Activated T-helper 1 cell treated with anti-CD3 and anti-CD28 coated beads, Interleukin-12 subunit alpha, Interleukin-12 subunit beta, Interleukin-2, Interleukin-4 antibody, amounts not matched to agents 30 ng/mL and 10 ng/mL and 1 ng/mL, durations not matched to agents 14 hours and 24 hours and 36 hours (primary cell): ENCODE results near the gene VPS33B. TPM values are rescaled to one million over a fixed set of nuclear protein-coding genes. Genes with fewer than 3 reads are reported as not detected.

Experiments
- DNase-seq: peaks from one replicate; pipeline ENCODE4 v3.0.0; 2021; ENCODE audit warnings: low spot score
- H3K27ac Mint-ChIP-seq: one replicate; pipeline ENCODE4 v1.8.0; 2021; ENCODE audit warnings: mild to moderate bottlenecking, mixed read lengths
- H3K27me3 Mint-ChIP-seq: one replicate; pipeline ENCODE4 v1.8.0; 2022; ENCODE audit warnings: mild to moderate bottlenecking, moderate library complexity, mixed read lengths; ENCODE audit not compliant: insufficient read depth
- H3K36me3 Mint-ChIP-seq: one replicate; pipeline ENCODE4 v1.8.0; 2021; ENCODE audit warnings: low read depth, mixed read lengths
- H3K4me1 Mint-ChIP-seq: one replicate; pipeline ENCODE4 v1.8.0; 2021; ENCODE audit warnings: low read depth, mixed read lengths
- H3K4me3 Mint-ChIP-seq: one replicate; pipeline ENCODE4 v1.8.0; 2021; ENCODE audit warnings: mild to moderate bottlenecking, moderate library complexity, mixed read lengths
- H3K9me3 Mint-ChIP-seq: one replicate; pipeline ENCODE4 v1.8.0; 2021; ENCODE audit warnings: mixed read lengths
- intact Hi-C: fragments of 100-400 bp; cut with micrococcal nuclease; formaldehyde crosslinking; loops from one replicate; pipeline ENCODE4 v1.15.1; 2024
- total RNA-seq: library from RNA; stranded (reverse); gene quantifications from 2 replicates; pipeline ENCODE4 v1.2.3, GENCODE V29; 2022

Gene VPS33B
- total RNA-seq, 1 donor from 2014 or later: 20.8 TPM

- intact Hi-C loops: no loop called here
- DNase-seq: no peak
- Mint-ChIP-seq H3K27ac (no peak overlapping the region), H3K27me3 (no peaks in the 10 kb centered on the region), H3K9me3 (no peaks in the 10 kb centered on the region), H3K36me3 (peaks cover 44% of the 10 kb centered on the region), H3K4me1 (peaks cover 15% of the 10 kb centered on the region), H3K4me3 (no peak overlapping the region)
Observed at GRCh38 chr15:90960298-90961091, 61.9 kb downstream of the VPS33B start.

- intact Hi-C loops: loop anchor here (10.0 kb wide), 1 partner anchor 1625 kb away; the partner anchor contains the start of gene POLG
- H3K27me3 Mint-ChIP-seq: no peaks in the 10 kb centered on the region
- no peak overlapping the region for H3K27ac Mint-ChIP-seq
- peaks cover 15% of the 10 kb centered on the region for H3K4me1 Mint-ChIP-seq
- H3K4me3 Mint-ChIP-seq: no peak overlapping the region
- H3K9me3 Mint-ChIP-seq: no peaks in the 10 kb centered on the region
- peaks cover 39% of the 10 kb centered on the region for H3K36me3 Mint-ChIP-seq
- DNase-seq: no peak
Observed at GRCh38 chr15:90959894-90960293, 62.5 kb downstream of the VPS33B start.

GRCh38 chr15:90959028-90959595 is 63.3 kb downstream of the VPS33B start:
- H3K36me3 Mint-ChIP-seq: peaks cover 35% of the 10 kb centered on the region
- intact Hi-C loops: loop anchor here (10.0 kb wide), 1 partner anchor 1624 kb away; the partner anchor contains the start of gene POLG

DNA sequence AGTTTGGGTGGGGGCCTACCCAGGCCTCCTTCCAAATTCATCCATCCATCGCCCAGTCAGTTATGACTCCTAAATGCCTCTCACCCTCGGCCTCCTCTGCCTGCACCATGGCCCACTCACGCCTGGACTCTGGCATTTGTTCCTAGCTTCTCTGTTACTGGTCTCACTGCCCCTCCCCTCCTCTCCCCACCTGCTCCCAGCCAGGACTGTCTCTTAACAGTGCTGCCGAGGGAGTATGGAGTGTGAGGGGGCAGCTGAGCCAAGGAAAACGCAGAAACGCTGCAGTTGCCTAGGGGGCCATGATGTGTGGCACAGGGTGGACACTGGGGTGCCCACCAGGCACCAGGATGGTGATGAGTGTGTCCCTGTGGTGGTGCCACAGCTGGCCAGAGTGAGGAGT is 64.6 kb downstream of the VPS33B start:
- Mint-ChIP-seq H3K9me3 (no peaks in the 10 kb centered on the region), H3K4me3 (peak overlapping the region; percentile 78), H3K27me3 (no peaks in the 10 kb centered on the region), H3K27ac (peak overlapping the region; percentile 48), H3K4me1 (peaks cover 24% of the 10 kb centered on the region), H3K36me3 (peaks cover 34% of the 10 kb centered on the region)
- no peak for DNase-seq
- intact Hi-C loops: loop anchor here (10.0 kb wide), 1 partner anchor 1623 kb away; the partner anchor contains the start of gene POLG

More at GRCh38 chr15:90959028-90959595, 63.3 kb downstream of the VPS33B start:
- Mint-ChIP-seq H3K4me1 (peaks cover 15% of the 10 kb centered on the region), H3K9me3 (no peaks in the 10 kb centered on the region), H3K27me3 (no peaks in the 10 kb centered on the region), H3K4me3 (no peak overlapping the region), H3K27ac (no peak overlapping the region)
- DNase-seq: no peak

DNA sequence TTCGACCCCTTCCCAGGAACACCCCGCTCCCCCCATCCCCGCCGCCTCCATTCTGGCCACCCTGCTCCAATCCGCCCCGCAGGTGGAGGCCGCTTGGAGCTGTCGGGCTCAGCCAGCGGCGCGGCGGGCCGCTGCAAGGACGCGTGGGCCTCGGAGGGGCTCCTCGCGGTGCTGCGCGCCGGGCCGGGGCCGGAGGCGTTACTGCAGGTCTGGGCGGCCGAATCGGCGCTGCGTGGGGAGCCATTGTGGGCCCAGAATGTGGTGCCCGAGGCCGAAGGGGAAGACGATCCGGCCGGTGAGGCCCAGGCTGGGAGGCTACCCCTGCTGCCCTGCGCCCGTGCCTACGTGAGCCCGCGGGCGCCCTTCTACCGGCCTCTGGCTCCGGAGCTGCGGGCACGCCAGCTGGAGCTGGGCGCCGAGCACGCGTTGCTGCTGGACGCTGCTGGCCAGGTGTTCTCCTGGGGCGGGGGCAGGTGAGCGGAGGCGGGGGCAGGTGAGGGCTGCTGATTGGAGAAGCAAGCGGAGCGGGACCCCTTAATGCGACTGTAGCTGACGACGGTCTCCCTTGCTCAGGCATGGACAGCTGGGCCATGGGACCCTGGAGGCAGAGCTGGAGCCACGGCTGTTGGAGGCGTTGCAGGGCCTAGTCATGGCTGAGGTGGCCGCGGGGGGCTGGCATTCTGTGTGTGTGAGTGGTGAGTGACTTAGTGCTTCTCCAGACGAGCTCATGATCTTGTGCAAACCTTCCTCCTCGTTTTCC is 65.2 kb downstream of the VPS33B start:
- DNase-seq: no peak
- H3K4me1 Mint-ChIP-seq: peaks cover 24% of the 10 kb centered on the region
- H3K27ac Mint-ChIP-seq: peak overlapping the region; percentile 48
- intact Hi-C loops: loop anchor here (10.0 kb wide), 1 partner anchor 1622 kb away; the partner anchor contains the start of gene POLG
- no peaks in the 10 kb centered on the region for H3K27me3 Mint-ChIP-seq
- peak overlapping the region; percentile 78 for H3K4me3 Mint-ChIP-seq
- peaks cover 35% of the 10 kb centered on the region for H3K36me3 Mint-ChIP-seq
- no peaks in the 10 kb centered on the region for H3K9me3 Mint-ChIP-seq

- H3K4me3 Mint-ChIP-seq: peak overlapping the region; percentile 90
- H3K27ac Mint-ChIP-seq: peak overlapping the region; percentile 72
- peaks cover 24% of the 10 kb centered on the region for H3K4me1 Mint-ChIP-seq
- no peaks in the 10 kb centered on the region for H3K27me3 Mint-ChIP-seq
- intact Hi-C loops: loop anchor here (1.0 to 10.0 kb wide), 4 partner anchors 77 to 1622 kb away; partner anchors contain the start of gene POLG
- peaks cover 35% of the 10 kb centered on the region for H3K36me3 Mint-ChIP-seq
- no peaks in the 10 kb centered on the region for H3K9me3 Mint-ChIP-seq
- peak; percentile 46 for DNase-seq
Observed at GRCh38 chr15:90956274-90957030, 65.9 kb downstream of the VPS33B start.

DNA sequence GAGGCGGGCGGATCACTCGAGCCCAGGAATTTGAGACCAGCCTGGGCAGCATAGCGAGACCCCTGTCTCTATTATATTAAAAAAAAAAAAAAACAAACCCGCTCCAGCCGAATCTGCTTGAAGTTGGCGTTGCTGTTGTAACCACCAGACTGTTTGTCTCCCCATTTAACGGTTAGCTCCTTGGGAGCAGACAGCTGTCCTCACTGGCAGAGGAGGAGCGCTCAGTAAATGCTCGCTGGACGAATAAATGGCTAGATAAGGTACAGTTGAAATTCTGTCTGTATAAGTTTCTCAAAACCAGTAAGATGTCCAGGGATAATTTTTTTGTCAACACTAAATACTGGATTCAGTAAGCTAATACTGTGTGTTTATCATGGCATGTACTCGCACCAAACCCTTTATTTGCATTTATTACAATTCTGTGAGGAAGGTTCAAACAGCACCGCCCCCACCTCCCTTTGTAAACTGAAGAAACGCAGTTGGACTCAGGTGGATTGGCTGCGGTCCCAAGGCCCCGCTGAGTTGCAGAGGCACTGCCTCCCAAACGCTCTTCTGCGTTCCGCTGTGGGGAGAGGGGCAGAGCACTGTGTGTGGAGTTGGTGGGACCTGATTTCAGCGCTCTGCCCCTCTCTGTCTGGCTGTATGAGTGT is 66.6 kb downstream of the VPS33B start:
- Mint-ChIP-seq H3K27ac (peak overlapping the region; percentile 90), H3K4me3 (peak overlapping the region; percentile 90), H3K27me3 (no peaks in the 10 kb centered on the region), H3K4me1 (peaks cover 24% of the 10 kb centered on the region), H3K36me3 (peaks cover 31% of the 10 kb centered on the region), H3K9me3 (no peaks in the 10 kb centered on the region)
- DNase-seq: no peak
- intact Hi-C loops: loop anchor here (1.0 to 10.0 kb wide), 6 partner anchors 39 to 1621 kb away; partner anchors contain the start of genes POLG, PRC1 and VPS33B

GRCh38 chr15:90954712-90955623 is 67.4 kb downstream of the VPS33B start, which contains the start of gene RCCD1:
Gene RCCD1 (plus strand): TSS chr15:90954884. CDS start chr15:90956735, 1,851 bp downstream.
- H3K36me3 Mint-ChIP-seq: peaks cover 31% of the 10 kb centered on the region
- H3K9me3 Mint-ChIP-seq: no peaks in the 10 kb centered on the region
- peak within 1 kb of the TSS; percentile 90 for H3K4me3 Mint-ChIP-seq
- peaks cover 23% of the 10 kb centered on the region for H3K4me1 Mint-ChIP-seq
- peak within 1 kb of the TSS; percentile 90 for H3K27ac Mint-ChIP-seq
- peak; percentile 90 for DNase-seq
- no peaks in the 10 kb centered on the region for H3K27me3 Mint-ChIP-seq
- intact Hi-C loops: loop anchor here (1.0 to 10.0 kb wide), 5 partner anchors 20 to 1620 kb away; partner anchors contain the start of genes POLG, PRC1, UNC45A and VPS33B

GRCh38 chr15:90953947-90954711 is 68.3 kb downstream of the VPS33B start:
- Mint-ChIP-seq H3K27me3 (no peaks in the 10 kb centered on the region), H3K4me1 (peaks cover 16% of the 10 kb centered on the region), H3K27ac (peak overlapping the region; percentile 90), H3K4me3 (peak overlapping the region; percentile 90), H3K9me3 (no peaks in the 10 kb centered on the region), H3K36me3 (peaks cover 27% of the 10 kb centered on the region)
- no peak for DNase-seq
- intact Hi-C loops: loop anchor here (1.0 to 10.0 kb wide), 3 partner anchors 19 to 1619 kb away; partner anchors contain the start of genes POLG and UNC45A

DNA sequence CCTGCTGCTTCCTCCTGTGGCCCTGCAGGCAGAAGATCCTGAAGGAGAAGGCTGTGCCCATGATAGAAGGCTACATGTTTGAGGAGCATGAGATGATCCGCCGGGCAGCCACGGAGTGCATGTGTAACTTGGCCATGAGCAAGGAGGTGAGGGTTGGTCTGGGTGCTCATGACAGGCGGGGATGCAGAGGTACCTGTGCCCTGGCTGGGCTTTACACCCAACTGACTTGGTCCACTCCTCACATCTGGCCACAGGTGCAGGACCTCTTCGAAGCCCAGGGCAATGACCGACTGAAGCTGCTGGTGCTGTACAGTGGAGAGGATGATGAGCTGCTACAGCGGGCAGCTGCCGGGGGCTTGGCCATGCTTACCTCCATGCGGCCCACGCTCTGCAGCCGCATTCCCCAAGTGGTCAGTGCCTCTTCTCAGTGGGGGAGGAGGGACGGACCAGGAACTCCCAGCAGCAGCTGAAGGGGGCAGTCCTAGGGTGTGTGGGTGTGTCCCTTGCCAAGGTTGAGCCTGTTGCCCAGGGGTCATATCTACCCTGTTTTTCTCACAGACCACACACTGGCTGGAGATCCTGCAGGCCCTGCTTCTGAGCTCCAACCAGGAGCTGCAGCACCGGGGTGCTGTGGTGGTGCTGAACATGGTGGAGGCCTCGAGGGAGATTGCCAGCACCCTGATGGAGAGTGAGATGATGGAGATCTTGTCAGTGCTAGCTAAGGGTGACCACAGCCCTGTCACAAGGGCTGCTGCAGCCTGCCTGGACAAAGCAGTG is 69.3 kb downstream of the VPS33B start:
- H3K4me1 Mint-ChIP-seq: peaks cover 16% of the 10 kb centered on the region
- DNase-seq: no peak
- H3K27me3 Mint-ChIP-seq: no peaks in the 10 kb centered on the region
- H3K4me3 Mint-ChIP-seq: peak overlapping the region; percentile 90
- peaks cover 35% of the 10 kb centered on the region for H3K36me3 Mint-ChIP-seq
- no peaks in the 10 kb centered on the region for H3K9me3 Mint-ChIP-seq
- intact Hi-C loops: loop anchor here (10.0 kb wide), 1 partner anchor 1618 kb away; the partner anchor contains the start of gene POLG
- H3K27ac Mint-ChIP-seq: peak overlapping the region; percentile 43
